ENCODE measurements around the gene GNS.

GRCh38 chr12:64780132-64780530 lies 20.9 kb upstream of the GNS start:
- no peak for TF ChIP-seq CTCF (IDR thresholded peaks at IDR 0.05)
- TF ChIP-seq POLR2A (IDR thresholded peaks at IDR 0.05), result no peak

All from esophagus squamous epithelium (tissue), 4 donors.